ENCODE data around the gene POMGNT1. TPM values are rescaled to one million over a fixed set of nuclear protein-coding genes. Genes with fewer than 3 reads are reported as not detected.

POMGNT1 gene
- total and polyA plus RNA-seq, 2 of the 8 experiments (the other 6 are each of a cell fraction or from before 2014, with no cell fraction given): 28.0 to 40.3 TPM

DNA sequence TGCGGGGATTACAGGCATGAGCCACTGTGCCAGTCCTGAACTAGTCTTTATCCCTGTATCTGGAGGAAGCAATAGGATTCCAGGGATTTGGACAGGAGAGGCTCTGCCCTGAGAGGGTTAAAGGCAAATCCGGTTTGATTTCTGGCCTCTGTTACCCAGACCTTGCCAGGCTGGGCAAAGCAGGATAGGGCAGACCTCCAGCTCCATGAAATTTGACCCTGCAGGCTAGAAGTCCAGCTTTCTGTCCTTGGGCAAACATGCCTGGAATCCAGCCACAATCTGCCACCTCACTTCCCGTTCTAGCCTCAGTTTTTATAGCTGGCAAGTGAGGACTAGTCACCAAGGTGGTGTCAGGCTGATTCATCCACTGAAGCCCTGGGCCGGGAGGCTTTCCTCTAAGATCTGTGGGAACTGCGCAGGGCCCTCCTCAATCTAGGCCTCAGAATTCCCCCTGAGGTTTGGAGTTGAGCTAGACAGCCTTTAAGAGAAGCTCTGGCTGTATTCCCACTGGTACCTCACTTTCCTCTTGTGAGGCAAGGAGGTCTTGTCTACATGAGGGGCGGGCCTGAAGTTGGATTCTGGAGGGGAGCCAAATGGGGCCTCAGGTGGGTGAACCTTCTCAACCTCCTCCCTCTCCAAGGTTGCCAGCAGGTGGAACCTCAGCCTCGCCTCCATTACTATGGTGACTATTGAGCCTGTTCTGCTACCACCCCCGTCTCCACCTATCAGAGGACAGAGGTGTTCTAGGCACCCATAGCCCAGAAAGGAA is 15.0 kb downstream of the POMGNT1 start:
- H3K56ac ChIP-seq (replicated peaks; ENCODE audit: insufficient read length, low read depth, low read length): no peak overlapping the region
- H4K5ac ChIP-seq (ENCODE audit: insufficient read length, low read depth, low read length): no peak overlapping the region
- DNase-seq (ENCODE audit: low read depth in 1 of 2, low spot score in 2 of 2) (no peak), FAIRE-seq (no peak)
- H4K20me1 ChIP-seq (replicated peaks in 1 of 2; ENCODE audit: control insufficient read depth in 1 of 2, insufficient read depth in 2 of 2, low read length in 2 of 2): peaks cover 0 to 3% of the 10 kb centered on the region in 2 experiments
- H2BK12ac ChIP-seq (ENCODE audit: low read depth, low read length): no peak overlapping the region
- H3K4ac ChIP-seq (replicated peaks; ENCODE audit: insufficient read length, low read depth, low read length): no peak overlapping the region
- no peaks in the 10 kb centered on the region for H3K9me3 ChIP-seq (ENCODE audit: insufficient read depth in 2 of 2, low read depth in 1 of 2, low read length in 1 of 2)
- H4K8ac ChIP-seq (ENCODE audit: extremely low read depth, insufficient read depth, low read length): no peak overlapping the region
- no peak overlapping the region for H3K14ac ChIP-seq (ENCODE audit: insufficient read length)
- CTCF ChIA-PET (ENCODE audit: partially characterized antibody): interaction anchor here (0.8 to 7.3 kb wide), 12 partner anchors 9 to 146 kb away, joined by 3 to 128 read pairs (median 4); partner anchors contain the start of gene POMGNT1
- no peak overlapping the region for H2BK15ac ChIP-seq (ENCODE audit: low read length)
- peaks cover 0 to 9% (median 4%) of the 10 kb centered on the region in 4 experiments; a peak in 5 of 7 replicates for H3K4me1 ChIP-seq (replicated peaks in 1 of 4; ENCODE audit: control insufficient read depth in 3 of 4, insufficient read depth in 4 of 4, low read length in 3 of 4)
- H3K79me2 ChIP-seq (ENCODE audit: control insufficient read depth in 1 of 2, insufficient read depth in 2 of 2, low read length in 2 of 2): no peaks in the 10 kb centered on the region
- no peak overlapping the region for H3K9ac ChIP-seq (replicated peaks in 1 of 4; ENCODE audit: extremely low read depth in 1 of 4, low read depth in 3 of 4, low read length in 3 of 4)
- H3K27me3 ChIP-seq (replicated peaks in 1 of 4; ENCODE audit: control insufficient read depth in 3 of 4, extremely low read depth in 1 of 4, insufficient read depth in 3 of 4, low read length in 3 of 4): no peaks in the 10 kb centered on the region; a peak in 1 of 7 replicates
- no peaks in the 10 kb centered on the region for H3K79me1 ChIP-seq (ENCODE audit: low read depth, low read length)
- H3K4me2 ChIP-seq (ENCODE audit: insufficient read depth in 1 of 2, low read depth in 2 of 2, low read length in 2 of 2): no peak overlapping the region
- H2AFZ ChIP-seq (ENCODE audit: low read length): no peak overlapping the region
- POLR2A ChIA-PET (ENCODE audit: partially characterized antibody): interaction anchor here (0.6 to 1.2 kb wide), 3 partner anchors 11 to 661 kb away, joined by 3 to 6 read pairs (median 3); no protein-coding TSS in a partner anchor
- H3K36me3 ChIP-seq (ENCODE audit: control insufficient read depth in 2 of 4, insufficient read depth in 4 of 4, low read length in 3 of 4): no peaks in the 10 kb centered on the region
- H2BK120ac ChIP-seq (replicated peaks; ENCODE audit: low read depth, low read length): no peak overlapping the region
- no peak overlapping the region for H2BK20ac ChIP-seq (ENCODE audit: low read length)
- H3K4me3 ChIP-seq (ENCODE audit: extremely low read depth in 1 of 4, insufficient read depth in 2 of 4, low read depth in 3 of 4, low read length in 4 of 4): no peak overlapping the region
- H4K91ac ChIP-seq (replicated peaks; ENCODE audit: insufficient read length, low read length): no peak overlapping the region
- no peak overlapping the region for H3K27ac ChIP-seq (ENCODE audit: low read depth, low read length)
- no peak overlapping the region for H2AK5ac ChIP-seq (ENCODE audit: low read depth, low read length)
- H2BK5ac ChIP-seq (ENCODE audit: low read depth, low read length): no peak overlapping the region
- H3K23ac ChIP-seq (ENCODE audit: insufficient read length): no peak overlapping the region
- WGBS, 2 experiments (ENCODE audit: extremely low coverage in 1 of 2, insufficient coverage in 1 of 2, insufficient read length in 1 of 2, insufficient replicate concordance in 2 of 2, low coverage in 1 of 2, low lambda C conversion rate in 2 of 2, missing lambda C conversion rate in 1 of 2): 81% methylated on average over 8 of the region's 8 CpGs; no CpG with 5 or more reads in 1 of the 2 experiments
- no peak overlapping the region for H3K18ac ChIP-seq (ENCODE audit: extremely low read depth, low read length)
- peaks cover 2% of the 10 kb centered on the region; the same call in 1 of the 2 replicates for H3K23me2 ChIP-seq (ENCODE audit: low read depth, low read length)
